GM18517 (cell line): Measurements from ENCODE around the gene NDE1.

ENCODE experiments used
- ATAC-seq: cut with Tn5 transposase; IDR thresholded peaks from one replicate; pipeline ENCODE4 v1.9.1; 2021; ENCODE audit warnings: mild to moderate bottlenecking, moderate library complexity; ENCODE audit not compliant: unreplicated experiment

The NDE1 gene

GRCh38 chr16:15729152-15729551 is 79.1 kb downstream of the NDE1 start:
- no peak for ATAC-seq

- ATAC-seq, result no peak
These were observed 82.4 kb downstream of the NDE1 start for GRCh38 chr16:15732416-15732815.

- no peak for ATAC-seq
These were observed 85.6 kb downstream of the NDE1 start for GRCh38 chr16:15735610-15736009.

GRCh38 chr16:15736529-15736928 is 86.5 kb downstream of the NDE1 start:
- ATAC-seq, result no peak

- ATAC-seq, result no peak
These were observed 87.1 kb downstream of the NDE1 start for GRCh38 chr16:15737140-15737644.

- ATAC-seq, result no peak
These were observed 89.4 kb downstream of the NDE1 start for GRCh38 chr16:15739464-15739863.

GRCh38 chr16:15739950-15740349 is 89.9 kb downstream of the NDE1 start:
- ATAC-seq, result no peak

GRCh38 chr16:15741207-15741871 is 91.3 kb downstream of the NDE1 start:
- ATAC-seq, result no peak

GRCh38 chr16:15742716-15743115 is 92.7 kb downstream of the NDE1 start:
- no peak for ATAC-seq

GRCh38 chr16:15743657-15744056 is 93.6 kb downstream of the NDE1 start:
- ATAC-seq, result no peak

GRCh38 chr16:15746332-15746731 is 96.3 kb downstream of the NDE1 start:
- no peak for ATAC-seq

- ATAC-seq, result no peak
These were observed 97.9 kb downstream of the NDE1 start for GRCh38 chr16:15747937-15748336.

GRCh38 chr16:15748654-15749053 is 98.6 kb downstream of the NDE1 start:
- ATAC-seq, result no peak

- ATAC-seq, result no peak
These were observed 99.3 kb downstream of the NDE1 start for GRCh38 chr16:15749371-15749770.

GRCh38 chr16:15749985-15750384 is 99.9 kb downstream of the NDE1 start:
- ATAC-seq, result no peak

GRCh38 chr16:15751940-15752339 is 101.9 kb downstream of the NDE1 start:
- ATAC-seq, result no peak

GRCh38 chr16:15752717-15753488 is 102.9 kb downstream of the NDE1 start:
- ATAC-seq, result no peak

- no peak for ATAC-seq
These were observed 104.9 kb downstream of the NDE1 start for GRCh38 chr16:15754821-15755534.

GRCh38 chr16:15757077-15757386 is 107.0 kb downstream of the NDE1 start:
- ATAC-seq, result no peak

GRCh38 chr16:15757630-15758251 is 107.7 kb downstream of the NDE1 start:
- no peak for ATAC-seq

GRCh38 chr16:15759070-15759469 is 109.0 kb downstream of the NDE1 start:
- ATAC-seq, result no peak
